GM19452 (cell line): ENCODE measurements around the gene KRTAP10-3.

Experiments used
- ATAC-seq: cut with Tn5 transposase; IDR thresholded peaks from one replicate; pipeline ENCODE4 v1.9.1; 2021; ENCODE audit not compliant: unreplicated experiment

KRTAP10-3 gene

DNA sequence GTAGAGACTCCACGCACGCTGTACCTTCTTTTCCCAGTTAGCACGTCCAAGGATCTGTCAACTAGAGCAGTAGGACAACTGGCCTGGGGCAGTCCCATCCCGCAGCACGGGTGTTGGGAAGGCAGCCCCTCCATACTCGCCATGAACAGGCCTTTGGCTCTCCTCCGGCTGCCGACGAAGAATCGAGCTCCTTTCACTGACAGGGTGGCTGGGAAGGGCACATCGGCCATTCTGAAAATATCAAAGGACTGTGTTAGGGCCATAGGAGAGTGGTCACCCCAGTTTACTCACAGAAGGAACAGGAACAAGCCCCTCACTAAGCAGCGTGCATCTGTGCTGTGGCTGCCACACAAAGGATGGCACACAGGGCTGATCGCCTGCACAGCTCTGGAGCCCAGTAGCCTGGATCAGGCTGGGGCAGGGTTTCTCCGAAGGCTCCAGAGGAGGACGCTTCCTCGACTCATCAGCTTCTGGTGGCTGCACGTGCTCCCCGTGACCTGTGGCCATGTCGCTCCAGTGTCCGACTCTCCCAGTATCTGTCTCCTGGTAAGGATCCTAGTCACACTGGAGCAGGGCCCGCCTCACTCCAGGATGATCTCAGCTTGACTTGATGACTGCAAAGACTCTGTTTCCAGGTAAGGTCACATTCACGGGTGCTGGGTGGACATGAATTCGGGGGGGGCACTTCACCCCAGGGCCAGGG, 27.5 kb downstream of the KRTAP10-3 start:
- ATAC-seq = no peak

DNA sequence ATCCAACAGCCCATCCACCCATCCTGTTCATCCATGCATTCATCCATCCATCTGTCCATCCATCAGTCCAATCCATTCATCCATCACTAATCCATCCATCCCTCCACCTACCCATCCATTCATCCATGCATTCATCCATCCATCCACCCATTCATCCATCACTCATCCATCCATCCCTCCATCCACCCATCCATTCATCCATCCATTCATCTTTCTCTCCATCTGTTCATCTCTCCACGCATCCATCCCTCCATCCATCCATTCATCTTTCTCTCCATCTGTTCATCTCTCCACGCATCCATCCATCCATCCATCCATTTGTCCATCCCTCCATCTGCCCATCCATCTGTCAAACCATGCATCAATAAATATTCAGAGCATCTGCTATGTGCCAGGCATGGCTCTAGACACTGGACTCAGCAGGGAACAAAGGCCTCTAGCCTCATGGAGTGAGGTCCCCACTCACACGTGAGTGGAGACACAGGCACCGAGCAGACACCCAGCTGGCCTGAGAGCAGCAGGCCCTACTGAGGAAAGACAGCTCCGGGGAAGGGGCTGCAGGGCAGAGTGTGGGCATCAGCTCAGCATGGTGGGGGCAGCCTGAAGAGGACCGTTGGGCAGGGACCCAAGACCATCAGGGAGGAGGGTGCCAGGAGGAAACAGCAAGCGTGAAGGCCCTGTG, 28.2 kb downstream of the KRTAP10-3 start:
- no peak for ATAC-seq

DNA sequence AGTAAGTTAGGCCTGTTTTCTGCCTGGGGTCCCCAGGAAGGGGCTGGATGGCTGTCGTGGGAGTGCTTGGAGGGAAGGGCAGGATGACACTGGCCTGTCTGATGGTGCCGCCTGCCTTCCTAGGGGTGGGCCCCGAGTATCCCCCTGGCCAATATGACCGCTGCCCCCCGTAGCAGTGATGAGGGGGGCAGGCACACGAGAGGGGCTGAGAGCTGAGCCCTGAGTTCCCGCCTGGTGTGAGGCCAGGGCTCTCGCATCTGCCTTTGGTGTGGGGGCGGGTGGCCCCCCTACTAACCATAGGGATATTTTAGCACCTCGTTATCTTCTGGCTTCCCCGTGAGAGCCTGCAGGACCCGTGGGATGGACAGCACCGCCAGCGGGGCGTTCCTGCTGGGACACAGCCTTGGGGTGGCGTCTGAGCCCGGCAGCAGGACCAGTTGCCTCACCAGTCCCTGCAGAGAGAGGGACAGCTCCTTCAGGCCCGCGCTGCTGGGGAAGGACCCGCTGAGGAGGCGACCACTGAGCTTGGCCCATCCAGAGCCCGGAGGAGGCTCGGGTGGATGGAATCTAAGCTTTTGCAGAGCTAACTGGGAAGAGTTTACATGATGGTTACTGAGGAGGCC, 29.0 kb downstream of the KRTAP10-3 start:
- no peak for ATAC-seq

DNA sequence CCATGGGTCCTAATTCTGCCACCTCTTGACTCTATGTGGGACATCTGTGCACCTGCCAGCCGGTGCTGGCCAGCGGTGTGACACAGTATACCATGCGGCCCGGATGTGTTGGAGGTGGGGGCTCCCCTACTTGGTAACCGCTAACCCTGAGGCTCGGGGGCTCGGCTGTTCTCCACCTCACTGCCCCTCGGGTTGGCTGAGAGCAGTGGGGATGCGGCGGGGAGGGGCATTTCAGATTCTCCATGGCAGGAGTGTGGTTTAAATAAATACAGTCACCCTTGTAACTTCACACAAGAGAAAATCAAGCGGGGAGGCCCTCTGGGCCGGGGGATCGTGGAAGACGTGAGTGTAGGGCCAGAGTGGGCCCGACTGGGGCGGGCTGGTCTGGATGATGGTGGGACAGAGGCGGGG, 29.6 kb downstream of the KRTAP10-3 start:
- no peak for ATAC-seq

DNA sequence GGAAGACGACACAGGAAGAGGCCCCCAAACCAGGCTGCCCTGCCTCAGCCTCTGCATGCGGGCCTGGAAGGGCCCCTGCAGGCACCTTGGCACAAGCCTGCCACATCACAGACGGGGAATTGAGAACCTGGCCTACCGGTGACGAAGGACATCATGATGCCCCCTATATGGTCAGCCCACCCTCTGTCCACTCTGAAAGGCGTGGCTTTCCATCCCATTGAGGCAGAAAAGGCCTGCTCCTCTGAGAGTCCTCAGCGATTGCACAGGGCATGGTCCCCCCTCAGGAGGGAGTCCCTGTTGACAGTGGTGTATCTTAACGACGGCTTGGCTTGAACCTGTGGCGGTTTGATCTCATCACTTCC, 30.0 kb downstream of the KRTAP10-3 start:
- ATAC-seq = no peak

DNA sequence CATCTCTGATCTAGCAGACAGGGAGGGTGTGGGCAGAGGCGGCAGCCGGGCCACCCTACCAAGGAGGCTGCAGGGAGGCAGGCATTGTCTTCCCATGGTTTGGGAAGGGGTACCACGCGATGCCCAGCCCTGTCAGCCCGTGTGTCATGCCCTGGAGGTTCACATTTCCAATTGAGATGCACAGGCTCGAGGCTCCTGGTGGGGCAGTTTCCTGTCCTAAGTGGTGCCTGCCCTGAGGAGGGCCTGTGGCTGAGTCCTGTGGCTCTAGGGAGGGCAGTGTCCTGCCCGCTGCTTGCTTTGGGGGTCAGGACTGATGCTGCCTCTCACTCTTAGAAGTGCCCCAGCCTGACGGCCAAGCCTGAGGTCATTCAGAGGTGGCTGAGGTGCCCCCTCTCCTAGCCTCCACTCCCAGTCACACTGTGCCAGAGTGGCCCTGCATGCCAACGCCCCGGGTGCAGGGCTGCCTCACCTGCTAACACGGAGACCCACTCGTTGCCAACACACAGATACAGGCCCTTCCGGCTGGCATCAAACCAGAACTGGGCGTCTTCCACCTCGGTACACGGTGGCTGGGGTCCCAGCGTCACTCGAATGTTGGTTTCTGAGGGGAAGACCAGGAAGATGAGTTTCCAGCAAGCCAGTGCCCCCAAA, 30.5 kb downstream of the KRTAP10-3 start:
- ATAC-seq = no peak

DNA sequence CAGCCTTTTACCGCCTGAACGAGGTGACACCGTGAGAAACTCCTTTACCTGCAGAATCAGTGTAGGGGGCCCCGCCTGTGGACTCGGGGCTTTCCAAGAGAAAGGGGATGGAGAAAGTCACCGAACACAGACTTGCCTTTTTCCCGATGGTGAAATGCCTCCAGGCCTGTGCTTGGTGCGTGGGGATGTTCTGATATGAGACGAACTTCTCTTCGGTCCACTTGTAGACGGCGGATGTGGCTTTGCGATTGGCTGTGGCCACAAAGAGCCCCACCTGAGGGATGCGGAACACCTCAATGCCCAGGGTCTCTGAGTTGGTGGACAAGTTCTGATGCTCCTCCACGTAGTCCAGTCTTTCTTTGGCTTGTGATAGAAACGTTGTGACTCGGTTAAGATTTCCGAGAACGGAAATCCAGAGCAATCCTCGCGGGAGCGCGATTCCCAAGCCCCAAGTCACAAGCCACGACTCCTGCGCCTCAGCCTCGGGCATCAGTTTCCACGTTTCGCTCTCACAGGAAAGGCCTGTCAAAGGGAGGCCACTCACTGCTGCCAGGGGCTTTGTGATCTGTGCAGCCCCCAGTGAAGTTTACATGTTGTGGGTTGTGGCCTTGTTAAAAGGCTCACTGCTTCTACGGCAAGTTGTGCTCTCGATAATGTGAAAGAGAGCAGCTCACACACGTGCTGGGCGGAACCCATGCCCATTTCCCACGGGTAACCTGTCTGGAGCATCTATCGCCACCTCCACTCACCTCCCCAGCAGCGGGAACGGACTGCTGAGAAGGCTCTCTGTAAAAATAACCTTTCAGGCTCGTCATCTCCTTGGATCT, 31.2 kb downstream of the KRTAP10-3 start:
- no peak for ATAC-seq

DNA sequence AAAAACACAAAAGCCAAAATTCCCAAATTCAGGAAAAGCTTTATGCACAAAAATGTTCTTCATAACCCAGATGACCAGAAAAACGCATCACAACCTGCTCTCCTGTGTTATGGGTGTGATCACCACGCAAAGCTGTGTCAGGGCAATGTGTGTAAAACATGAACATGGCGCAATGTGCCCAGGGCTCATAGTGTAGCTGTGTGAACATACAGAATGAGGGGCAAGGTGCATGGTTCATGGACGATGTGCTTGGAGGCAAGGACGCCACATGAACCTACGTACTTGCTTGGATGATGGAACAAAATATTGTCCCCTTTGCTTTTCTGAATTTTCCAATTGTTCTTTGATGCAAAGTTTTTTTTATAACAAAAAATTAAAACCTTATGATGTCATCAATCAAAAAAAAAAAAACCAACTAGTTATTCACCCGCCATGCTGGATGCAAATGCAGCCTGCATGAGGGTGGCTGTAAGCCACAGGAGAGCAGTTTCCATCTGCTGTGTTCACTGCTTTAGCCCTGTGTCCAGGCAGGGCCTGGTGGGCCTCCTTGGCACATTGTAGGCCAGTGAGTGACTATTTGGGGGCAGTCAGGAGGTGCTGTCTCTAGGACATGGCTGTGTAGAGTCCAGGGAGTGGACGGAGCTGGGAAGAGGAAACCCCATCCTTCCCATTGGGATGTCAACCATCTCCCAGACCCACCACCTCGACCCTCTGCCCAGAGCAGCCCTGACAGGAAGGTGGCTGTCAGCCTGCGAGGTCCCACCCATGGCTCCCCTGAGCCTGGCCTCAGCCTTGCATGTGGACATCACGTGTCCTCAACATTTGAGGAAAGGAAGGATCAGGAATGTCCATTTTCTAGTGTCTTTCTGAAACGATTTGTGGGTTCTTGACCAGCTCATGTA, 32.2 kb downstream of the KRTAP10-3 start:
- ATAC-seq = no peak

DNA sequence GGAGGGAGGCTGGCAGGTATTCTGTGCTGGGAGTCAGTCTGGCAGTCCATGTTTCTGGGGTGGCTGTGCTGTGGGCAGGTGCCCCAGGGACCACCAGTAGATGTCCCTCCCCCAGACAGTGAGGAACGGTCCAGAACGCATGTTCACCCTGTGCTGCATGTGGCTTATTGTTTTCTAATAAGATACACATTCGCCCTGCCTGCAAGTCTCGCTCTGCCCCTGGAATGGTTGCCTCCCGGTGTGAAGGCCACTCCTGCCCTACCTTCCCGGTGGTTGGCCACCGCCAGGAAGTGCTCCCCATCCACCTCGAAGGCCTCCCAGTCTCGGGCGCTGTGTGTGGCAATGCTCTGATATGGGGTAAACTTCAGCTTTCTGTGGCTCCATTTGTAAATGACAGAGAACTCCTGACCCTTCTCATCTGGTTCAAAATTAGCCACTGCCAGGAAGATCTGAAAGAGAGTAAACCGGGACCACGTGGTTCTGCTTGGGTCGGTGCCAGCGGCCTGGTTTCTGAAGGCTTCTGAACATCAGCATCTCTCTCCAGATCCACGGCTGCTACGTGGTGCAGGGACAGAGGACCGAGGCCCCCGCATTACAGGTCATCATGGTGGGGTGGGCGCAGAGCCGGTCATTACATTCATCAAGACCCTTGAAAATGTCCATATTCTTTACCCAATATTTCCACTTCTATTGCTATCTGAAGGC, 33.1 kb downstream of the KRTAP10-3 start:
- no peak for ATAC-seq

DNA sequence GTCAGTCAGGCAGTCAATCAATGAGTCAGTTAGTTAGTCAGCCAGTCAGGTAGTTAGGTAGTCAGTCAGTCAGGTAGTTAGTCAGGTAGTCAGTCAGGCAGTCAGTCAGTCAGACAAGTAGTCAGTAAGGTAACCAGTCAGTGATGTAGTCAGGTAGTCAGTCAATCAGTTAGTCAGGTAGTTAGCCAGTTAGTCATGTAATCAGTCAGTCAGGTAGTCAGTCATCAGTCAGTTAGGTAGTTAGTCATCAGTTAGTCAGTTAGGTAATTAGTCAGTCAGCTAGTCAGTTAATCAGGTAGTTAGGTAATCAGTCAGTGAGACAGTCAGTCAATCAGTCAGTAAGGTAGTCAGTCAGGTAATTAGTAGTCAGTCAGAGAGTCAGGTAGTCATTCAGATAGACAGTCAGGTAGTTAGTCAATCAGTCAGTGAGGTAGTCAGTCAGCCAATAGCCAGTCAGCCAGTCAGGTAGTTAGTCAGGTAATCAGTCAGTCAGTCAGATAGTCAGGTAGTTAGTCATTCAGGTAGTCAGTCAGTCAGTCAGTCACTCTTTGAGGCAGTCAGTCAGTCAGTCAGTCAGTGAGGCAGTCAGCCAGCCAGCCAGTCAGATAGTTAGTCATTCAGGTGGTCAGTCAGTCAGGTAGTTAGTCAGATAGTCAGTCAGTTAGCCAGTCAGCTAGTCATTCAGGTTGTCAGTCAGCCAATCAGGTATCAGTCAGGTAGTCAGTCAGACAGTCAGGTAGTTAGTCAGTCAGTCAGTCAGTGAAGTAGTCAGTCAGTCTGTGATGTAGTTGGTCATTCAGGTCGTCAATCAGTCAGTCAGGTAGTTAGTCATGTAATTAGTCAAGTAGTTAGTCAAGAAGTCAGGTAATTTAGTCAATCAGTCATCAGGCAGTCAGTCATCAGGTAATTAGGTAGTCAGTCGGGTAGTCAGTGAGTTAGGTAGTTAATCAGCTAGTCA, 33.9 kb downstream of the KRTAP10-3 start:
- ATAC-seq = no peak

DNA sequence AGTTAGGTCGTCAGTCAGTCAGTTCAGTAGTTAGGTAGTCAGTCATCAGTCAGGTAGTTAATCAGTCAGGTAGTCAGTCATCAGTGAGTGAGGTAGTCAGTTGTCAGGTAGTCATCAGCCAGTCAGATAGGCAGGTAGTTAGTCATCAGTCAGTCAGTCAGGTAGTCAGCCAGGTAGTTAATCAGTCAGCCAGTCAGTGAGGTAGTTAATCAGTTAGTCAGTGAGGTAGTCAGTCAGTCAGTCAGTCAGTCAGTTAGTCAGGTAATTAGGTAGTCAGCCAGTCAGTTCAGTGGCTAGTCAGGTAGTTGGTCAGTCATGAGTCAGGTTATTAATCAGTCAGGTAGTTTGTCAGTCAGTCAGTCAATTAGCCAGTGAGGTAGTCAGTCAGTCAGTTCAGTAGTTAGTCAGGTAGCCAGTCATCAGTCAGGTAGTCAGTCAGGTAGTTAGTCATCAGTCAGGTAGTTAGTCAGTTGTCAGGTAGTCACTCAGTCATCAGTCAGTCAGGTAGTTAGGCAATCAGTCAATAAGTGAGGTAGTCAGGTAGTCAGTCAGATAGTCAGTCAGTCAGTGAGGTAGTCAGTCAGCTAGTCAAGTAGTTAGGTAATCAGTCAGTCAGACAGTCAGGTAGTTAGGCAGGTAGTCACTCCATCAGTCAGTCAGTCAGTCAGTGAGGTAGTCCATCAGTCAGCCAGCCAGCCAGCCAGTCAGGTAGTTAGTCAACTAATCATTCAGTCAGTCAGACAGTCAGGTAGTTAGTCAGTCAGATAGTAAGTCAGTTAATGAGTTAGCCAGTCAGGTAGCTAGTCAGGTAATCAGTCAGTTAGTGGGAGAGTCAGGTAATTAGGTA, 34.8 kb downstream of the KRTAP10-3 start:
- ATAC-seq = no peak

DNA sequence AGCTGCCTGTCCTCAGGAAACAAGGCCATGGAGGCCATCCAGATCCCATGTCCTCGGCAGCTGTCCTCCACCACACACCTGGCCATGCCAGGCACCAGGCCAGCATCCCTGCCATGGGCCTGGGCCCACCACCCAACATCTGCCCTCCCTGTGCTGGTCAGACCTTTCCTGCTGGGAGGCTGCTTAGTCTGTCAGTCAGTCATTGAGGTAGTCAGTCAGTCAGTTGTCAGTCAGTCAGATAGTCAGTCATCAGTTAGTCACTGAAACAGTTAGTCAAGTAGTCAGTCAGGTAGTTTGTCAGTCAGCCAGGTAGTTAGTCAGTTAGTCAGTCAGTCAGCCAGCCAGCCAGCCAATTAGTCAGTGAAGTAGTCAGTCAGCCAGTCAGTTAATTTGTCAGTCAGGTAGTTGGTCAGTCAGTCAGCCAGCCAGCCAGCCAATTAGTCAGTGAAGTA, 35.8 kb downstream of the KRTAP10-3 start:
- ATAC-seq = no peak

DNA sequence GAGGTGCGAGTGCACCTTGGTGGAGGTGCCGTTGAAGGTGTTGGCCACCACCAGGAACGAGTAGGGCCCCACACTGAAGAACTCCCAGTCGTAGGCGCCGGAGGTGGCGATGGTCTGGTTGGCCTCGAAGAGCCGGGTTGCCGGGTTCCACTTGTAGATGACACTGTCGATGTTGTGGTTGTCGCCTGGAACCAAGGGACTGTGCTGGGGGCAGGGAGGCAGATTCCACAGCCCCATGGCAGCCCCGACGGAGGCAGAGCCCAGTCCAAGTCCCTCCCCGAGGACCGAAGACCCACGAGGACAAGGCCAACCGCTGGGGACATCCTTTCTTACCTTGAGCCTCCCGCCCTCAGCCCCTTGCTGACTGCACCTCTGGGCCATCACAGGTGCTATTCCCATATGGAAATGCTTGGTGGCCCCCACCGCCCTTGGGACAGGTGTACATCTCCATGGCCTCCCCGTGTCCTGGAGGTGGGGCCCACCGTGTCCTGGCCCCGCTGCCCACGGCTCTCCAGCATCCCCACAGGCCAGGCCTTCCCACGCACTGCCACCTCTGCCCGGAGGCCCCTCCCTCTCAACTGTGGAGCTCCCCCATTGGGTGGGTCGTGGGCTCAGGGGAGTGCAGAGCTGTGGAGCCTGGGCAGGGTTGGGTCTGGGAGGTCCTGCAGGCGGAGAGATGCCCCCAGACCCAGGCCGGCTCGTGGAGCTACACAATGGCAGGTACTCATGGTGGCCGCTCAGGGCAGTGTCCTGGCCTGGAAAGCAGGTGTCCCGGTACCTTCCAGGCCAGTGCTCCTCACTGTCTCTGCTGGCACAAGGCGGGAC, 36.5 kb downstream of the KRTAP10-3 start:
- ATAC-seq = no peak

DNA sequence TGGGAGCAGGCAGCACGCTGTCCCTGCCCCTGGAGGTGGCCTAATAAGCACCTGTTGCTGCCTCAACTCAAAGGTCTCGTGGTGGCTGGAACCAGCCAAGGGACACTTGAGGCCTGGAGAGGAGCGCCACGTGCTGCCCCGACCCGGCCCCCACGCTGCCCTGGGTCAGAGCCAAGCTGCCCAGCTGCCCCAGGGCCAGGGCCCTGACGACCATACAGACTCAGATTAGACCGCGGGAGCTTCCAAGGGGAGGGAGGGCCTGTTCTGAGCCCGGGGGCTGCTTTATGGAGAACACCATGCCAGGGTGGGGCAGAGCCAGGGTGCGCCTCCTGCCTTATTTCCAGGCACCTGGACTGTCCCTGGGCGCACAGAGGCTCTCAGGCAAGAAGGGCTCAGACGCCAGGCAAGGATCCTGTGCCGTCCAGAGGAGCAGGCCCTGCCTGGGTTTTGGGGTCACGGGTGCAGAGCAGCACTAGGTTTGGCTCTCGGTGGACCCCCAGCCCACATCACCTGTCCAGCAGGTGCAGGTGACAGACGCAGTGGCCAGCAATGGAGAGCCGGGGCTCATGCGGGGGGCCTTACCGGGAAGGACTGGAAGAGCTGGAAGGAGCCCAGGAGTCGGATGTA, 37.2 kb downstream of the KRTAP10-3 start:
- ATAC-seq = no peak

DNA sequence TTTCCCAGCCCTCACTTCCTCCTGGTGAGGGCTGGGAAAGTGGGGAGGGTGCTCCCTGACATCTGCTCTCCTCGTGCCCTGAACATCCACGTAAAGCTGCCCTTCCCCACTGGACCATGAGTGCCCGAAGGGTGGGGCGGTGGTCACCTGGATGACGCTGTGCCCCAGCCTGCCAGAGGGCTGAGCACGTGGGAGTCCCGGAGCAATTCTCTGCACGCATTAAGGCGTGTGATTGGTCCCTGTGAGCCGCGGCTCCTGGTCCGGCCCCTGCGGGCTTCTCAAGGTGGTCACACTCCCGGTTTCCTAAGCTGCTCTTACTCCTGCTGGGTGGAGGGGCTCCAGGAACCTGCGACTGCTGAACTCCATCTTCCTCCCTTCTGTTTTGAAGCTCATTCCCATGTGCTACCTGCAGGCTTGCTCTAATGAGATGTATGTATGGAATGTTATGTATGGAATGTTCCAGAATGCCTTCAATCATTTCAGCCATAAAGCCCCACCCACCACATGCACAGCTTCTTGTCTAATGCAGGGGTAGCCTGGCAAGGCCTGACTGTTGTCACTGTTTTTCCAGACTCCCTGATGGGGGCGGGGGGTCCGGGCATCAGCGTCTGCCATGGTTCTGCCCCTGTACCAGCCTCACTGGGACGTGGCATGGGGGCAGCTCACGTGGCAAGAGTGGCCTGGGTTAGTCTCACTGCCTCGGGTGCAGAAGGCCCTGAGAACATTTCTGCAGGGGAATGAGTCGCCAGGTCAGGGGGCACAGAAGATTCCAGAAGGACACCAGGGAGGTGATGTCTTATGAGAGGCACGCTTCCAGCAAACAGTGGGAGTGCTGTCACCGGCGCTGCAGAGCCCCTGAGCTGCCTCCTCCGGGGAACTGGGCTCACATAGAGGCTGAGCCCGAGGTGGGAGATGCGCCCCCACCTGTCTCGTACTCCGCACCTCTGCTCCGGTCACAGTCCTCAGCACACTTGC, 38.0 kb downstream of the KRTAP10-3 start:
- ATAC-seq = no peak
